H1 (cell line): ENCODE data around the gene TRIM59. TPM values are rescaled to one million over a fixed set of nuclear protein-coding genes. Genes with fewer than 3 reads are reported as not detected.

Source experiments
- CTCF ChIA-PET: fragments of 300-600 bp; sonication (Branson Sonifier 250); formaldehyde crosslinking; loops from one replicate; lab custom pipeline; 2021; ENCODE audit not compliant: partially characterized antibody; lab: Charles Lee
- POLR2A ChIA-PET: fragments of 300-600 bp; sonication (Branson Sonifier 250); formaldehyde crosslinking; loops from one replicate; lab custom pipeline; 2021; ENCODE audit warnings: inconsistent platforms; ENCODE audit not compliant: partially characterized antibody; lab: Charles Lee
- DNase-seq, 2 experiments: peaks; one replicate each; pipeline versions ENCODE4 v3.0.0 to v3.0.0-alpha.2; 2010 to 2022; ENCODE audit warnings: low spot score in 2 of 2, low read depth in 1 of 2, mixed read lengths in 1 of 2
- FAIRE-seq: peaks from 2 replicates; lab custom pipeline; 2011; peaks lifted over from hg19 to GRCh38; lab: Jason Lieb, UNC
- H2AFZ ChIP-seq: 2 replicates; pipeline ENCODE4 v1.8.1; 2012; ENCODE audit warnings: low read length, inconsistent platforms
- H2AK5ac ChIP-seq: 2 replicates; pipeline ENCODE4 v1.6.1; 2013; ENCODE audit warnings: low read depth, low read length
- H2BK120ac ChIP-seq: replicated peaks from 2 replicates; pipeline ENCODE3; 2013; ENCODE audit warnings: low read depth, low read length, inconsistent platforms
- H2BK12ac ChIP-seq: 2 replicates; pipeline ENCODE4 v1.6.1; 2013; ENCODE audit warnings: low read depth, low read length
- H2BK15ac ChIP-seq: 2 replicates; pipeline ENCODE4 v1.6.1; 2013; ENCODE audit warnings: low read length
- H2BK20ac ChIP-seq: 2 replicates; pipeline ENCODE4 v1.6.1; 2013; ENCODE audit warnings: low read length
- H2BK5ac ChIP-seq: 2 replicates; pipeline ENCODE4 v1.6.1; 2013; ENCODE audit warnings: low read depth, low read length
- H3K14ac ChIP-seq: 2 replicates; pipeline ENCODE4 v1.6.1; 2013; ENCODE audit warnings: inconsistent platforms; ENCODE audit not compliant: insufficient read length
- H3K18ac ChIP-seq: 2 replicates; pipeline ENCODE4 v1.6.1; 2013; ENCODE audit warnings: low read length; ENCODE audit errors: extremely low read depth
- H3K23ac ChIP-seq: 2 replicates; pipeline ENCODE4 v1.6.1; 2013; ENCODE audit warnings: inconsistent platforms; ENCODE audit not compliant: insufficient read length
- H3K23me2 ChIP-seq: 2 replicates; pipeline ENCODE4 v1.6.1; 2013; ENCODE audit warnings: low read depth, low read length
- H3K27ac ChIP-seq: 2 replicates; pipeline ENCODE4 v1.6.1; 2011; ENCODE audit warnings: low read depth, low read length, inconsistent platforms
- H3K27me3 ChIP-seq, 4 experiments: replicated peaks in 1 of 4; 1 replicate in 1 of 4; 2 replicates in 3 of 4; pipeline versions ENCODE4 v1.6.1 to v1.8.1; 2011 to 2013; ENCODE audit warnings: low read length in 3 of 4, mild to moderate bottlenecking in 3 of 4, inconsistent platforms in 2 of 4, mixed read lengths in 2 of 4, moderate library complexity in 1 of 4; ENCODE audit not compliant: control insufficient read depth in 3 of 4, insufficient read depth in 3 of 4; ENCODE audit errors: extremely low read depth in 1 of 4
- H3K36me3 ChIP-seq, 4 experiments: 2 replicates each; pipeline versions ENCODE4 v1.6.1 to v1.8.1; 2011 to 2013; ENCODE audit warnings: mild to moderate bottlenecking in 4 of 4, low read length in 3 of 4, moderate library complexity in 2 of 4, control low read depth in 1 of 4, inconsistent platforms in 1 of 4; ENCODE audit not compliant: insufficient read depth in 4 of 4, control insufficient read depth in 2 of 4
- H3K4ac ChIP-seq: replicated peaks from 2 replicates; pipeline ENCODE3; 2013; ENCODE audit warnings: low read length, low read depth, mixed read lengths, inconsistent platforms; ENCODE audit not compliant: insufficient read length
- H3K4me1 ChIP-seq, 4 experiments: replicated peaks in 1 of 4; 1 replicate in 1 of 4; 2 replicates in 3 of 4; pipeline versions ENCODE4 v1.6.1 to v1.8.1; 2011 to 2013; ENCODE audit warnings: low read length in 3 of 4, inconsistent platforms in 2 of 4, mixed read lengths in 1 of 4; ENCODE audit not compliant: insufficient read depth in 4 of 4, control insufficient read depth in 3 of 4
- H3K4me2 ChIP-seq, 2 experiments: 2 replicates each; pipeline versions ENCODE4 v1.6.1 to v1.8.1; 2011 to 2013; ENCODE audit warnings: low read depth in 2 of 2, low read length in 2 of 2, control low read depth in 1 of 2, inconsistent platforms in 1 of 2, mild to moderate bottlenecking in 1 of 2; ENCODE audit not compliant: insufficient read depth in 1 of 2
- H3K4me3 ChIP-seq, 4 experiments: fragments of 200-600, 300-600 bp in 1 of 4; sonication (generic), shearing (Covaris generic), sonication (Bioruptor Twin) in 1 of 4; 2 replicates each; pipeline versions ENCODE4 v1.5.1 to v1.8.1; 2011 to 2016; ENCODE audit warnings: low read length in 4 of 4, low read depth in 3 of 4, control low read depth in 2 of 4, inconsistent platforms in 2 of 4, mild to moderate bottlenecking in 2 of 4, mixed read lengths in 1 of 4, moderate library complexity in 1 of 4; ENCODE audit not compliant: insufficient read depth in 2 of 4; ENCODE audit errors: extremely low read depth in 1 of 4
- H3K56ac ChIP-seq: replicated peaks from 2 replicates; pipeline ENCODE3; 2013; ENCODE audit warnings: low read depth, mild to moderate bottlenecking, mixed read lengths, low read length, inconsistent platforms; ENCODE audit not compliant: insufficient read length
- H3K79me1 ChIP-seq: 2 replicates; pipeline ENCODE4 v1.6.1; 2013; ENCODE audit warnings: low read depth, low read length, control low read depth
- H3K79me2 ChIP-seq, 2 experiments: 2 replicates each; pipeline versions ENCODE4 v1.6.1 to v1.8.1; 2012 to 2013; ENCODE audit warnings: low read length in 2 of 2, mild to moderate bottlenecking in 2 of 2, inconsistent platforms in 1 of 2; ENCODE audit not compliant: insufficient read depth in 2 of 2, control insufficient read depth in 1 of 2
- H3K9ac ChIP-seq, 4 experiments: replicated peaks in 1 of 4; 1 replicate in 1 of 4; 2 replicates in 3 of 4; pipeline versions ENCODE4 v1.6.1 to v1.8.1; 2011 to 2013; ENCODE audit warnings: low read depth in 3 of 4, low read length in 3 of 4, control low read depth in 2 of 4, mild to moderate bottlenecking in 2 of 4, moderate library complexity in 2 of 4, inconsistent platforms in 1 of 4; ENCODE audit errors: extremely low read depth in 1 of 4
- H3K9me3 ChIP-seq, 2 experiments: 2 replicates each; pipeline versions ENCODE4 v1.6.1 to v1.8.1; 2012 to 2013; ENCODE audit warnings: mild to moderate bottlenecking in 2 of 2, moderate library complexity in 2 of 2, control low read depth in 1 of 2, inconsistent platforms in 1 of 2, low read depth in 1 of 2, low read length in 1 of 2, mixed read lengths in 1 of 2; ENCODE audit not compliant: insufficient read depth in 2 of 2
- H4K20me1 ChIP-seq, 2 experiments: replicated peaks in 1 of 2; 2 replicates each; pipeline versions ENCODE3 to v1.8.1; 2011 to 2013; ENCODE audit warnings: inconsistent platforms in 2 of 2, low read length in 2 of 2, mild to moderate bottlenecking in 1 of 2; ENCODE audit not compliant: insufficient read depth in 2 of 2, control insufficient read depth in 1 of 2
- H4K5ac ChIP-seq: 2 replicates; pipeline ENCODE4 v1.6.1; 2013; ENCODE audit warnings: low read length, low read depth, mixed read lengths, inconsistent platforms; ENCODE audit not compliant: insufficient read length
- H4K8ac ChIP-seq: 2 replicates; pipeline ENCODE4 v1.8.0; 2013; ENCODE audit warnings: mild to moderate bottlenecking, moderate library complexity, low read length, inconsistent platforms; ENCODE audit not compliant: insufficient read depth; ENCODE audit errors: extremely low read depth
- H4K91ac ChIP-seq: replicated peaks from 2 replicates; pipeline ENCODE3; 2013; ENCODE audit warnings: low read length, mixed read lengths, inconsistent platforms; ENCODE audit not compliant: insufficient read length
- BCL11A ChIP-seq, 2 experiments: IDR thresholded peaks; one replicate each; pipeline ENCODE4 v1.6.1; 2011; ENCODE audit warnings: low read depth in 2 of 2, low read length in 2 of 2, mild to moderate bottlenecking in 2 of 2
- HDAC2 ChIP-seq, 2 experiments: fragments of 300-600 bp in 1 of 2; sonication (generic) in 1 of 2; IDR thresholded peaks; 2 replicates each; pipeline ENCODE4 v1.6.1; 2011 to 2012; ENCODE audit warnings: low read depth in 2 of 2, low read length in 2 of 2, mild to moderate bottlenecking in 2 of 2, moderate library complexity in 2 of 2, borderline replicate concordance in 1 of 2, inconsistent platforms in 1 of 2
- KDM1A ChIP-seq: fragments of 200-600, 300-600 bp; sonication (generic); IDR thresholded peaks from 2 replicates; pipeline ENCODE4 v1.7.1; 2016; ENCODE audit warnings: mild to moderate bottlenecking, low read length, borderline replicate concordance
- PHF8 ChIP-seq: fragments of 200-600 bp; sonication (generic); conservative IDR thresholded peaks from 2 replicates; pipeline ENCODE4 v1.7.1; 2012; ENCODE audit warnings: low read depth, mild to moderate bottlenecking, inconsistent platforms, low read length, moderate library complexity
- SIX5 ChIP-seq: IDR thresholded peaks from 2 replicates; pipeline ENCODE4 v1.6.1; 2011; ENCODE audit warnings: mild to moderate bottlenecking, low read depth, low read length
- TAF7 ChIP-seq: optimal IDR thresholded peaks from 2 replicates; pipeline ENCODE3; 2011; ENCODE audit warnings: low read depth, mild to moderate bottlenecking, inconsistent platforms, low read length, moderate library complexity, borderline replicate concordance
- TEAD4 ChIP-seq: IDR thresholded peaks from 2 replicates; pipeline ENCODE4 v1.6.1; 2012; ENCODE audit warnings: low read depth, low read length, inconsistent platforms, mixed read lengths
- WGBS, 2 experiments: shearing (Covaris generic) in 1 of 2; methylation state at CpG; one replicate each; pipeline versions ENCODE4 v1.1.6 to v1.1.7; 2013 to 2015; ENCODE audit warnings: low lambda C conversion rate in 2 of 2, mixed read lengths in 2 of 2, inconsistent platforms in 1 of 2, low coverage in 1 of 2, missing lambda C conversion rate in 1 of 2; ENCODE audit not compliant: insufficient replicate concordance in 2 of 2, insufficient coverage in 1 of 2, insufficient read length in 1 of 2; ENCODE audit errors: extremely low coverage in 1 of 2, missing lambda C conversion rate in 1 of 2; 5-methylcytosine and 5-hydroxymethylcytosine counted together
- polyA plus RNA-seq, 7 experiments: library from polyadenylated mRNA; depleted of rRNA in 3 of 7; stranded (reverse) in 5 of 7; unstranded in 2 of 7; fragments of >200 nt in 5 of 7; fragments of 200-250 nt in 2 of 7; gene quantifications; 1 replicate in 5 of 7; 2 replicates in 1 of 7; 4 replicates in 1 of 7; pipeline versions ENCODE4 v1.2.1 to v1.2.3, GENCODE V29; 2011 to 2013; ENCODE audit warnings: missing spikeins in 2 of 7, mixed read lengths in 2 of 7
- total RNA-seq: library from RNA; stranded (reverse); fragmentation: NEBNext Ultra II Directional; extraction: Animal tissue kit (Norgen Biotek cat#: 25700); gene quantifications from 2 replicates; pipeline ENCODE4 v1.2.1, GENCODE V29; 2021

TRIM59 gene
- total and polyA plus RNA-seq, 2 of the 8 experiments (the other 6 are each of a cell fraction or from before 2014, with no cell fraction given) = 11.6 to 53.4 TPM

DNA sequence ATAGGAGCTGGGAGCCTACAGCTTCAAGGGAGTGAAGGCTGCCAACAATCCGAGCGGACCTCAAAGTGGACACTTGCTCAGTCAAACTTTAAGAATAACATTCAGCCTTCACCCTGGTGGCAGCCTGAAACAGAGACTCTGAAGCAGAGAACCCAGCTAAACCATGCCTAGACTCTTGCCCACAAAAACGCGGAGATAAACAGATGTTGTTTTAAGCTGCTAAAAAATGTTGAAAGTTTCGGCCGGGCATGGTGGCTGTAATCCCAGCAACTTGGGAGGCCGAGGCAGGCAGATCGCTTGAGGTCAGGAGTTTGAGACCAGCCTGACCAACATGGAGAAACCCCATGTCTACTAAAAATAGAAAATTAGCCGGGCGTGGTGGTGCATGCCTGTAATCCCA lies 29.8 kb upstream of the TRIM59 start:
- H3K14ac ChIP-seq = no peak overlapping the region
- CTCF ChIA-PET = interaction anchor here (0.8 to 1.0 kb wide), 2 partner anchors 199 to 595 kb away, joined by 3 read pairs; no protein-coding TSS in a partner anchor

More for the DNA sequence above, 29.8 kb upstream of the TRIM59 start:
- no peak overlapping the region for H3K56ac ChIP-seq
- H3K79me2 ChIP-seq = no peaks in the 10 kb centered on the region
- no peak overlapping the region for H3K4me2 ChIP-seq
- no peak overlapping the region for H3K18ac ChIP-seq
- no peak for DNase-seq
- H3K4me3 ChIP-seq = no peak overlapping the region
- H2BK120ac ChIP-seq = no peak overlapping the region
- no peak overlapping the region for H3K23ac ChIP-seq
- POLR2A ChIA-PET = interaction anchor here (2.9 kb wide), 1 partner anchor 29 kb away, joined by 15 read pairs; the partner anchor contains the start of gene TRIM59
- H3K23me2 ChIP-seq = no peaks in the 10 kb centered on the region
- H3K79me1 ChIP-seq = no peaks in the 10 kb centered on the region
- 98% methylated on average over 10 of the region's 10 CpGs; no CpG with 5 or more reads in 1 of the 2 experiments for WGBS, 2 experiments
- no peaks in the 10 kb centered on the region for H4K20me1 ChIP-seq
- H2AK5ac ChIP-seq = no peak overlapping the region
- no peaks in the 10 kb centered on the region for H3K4me1 ChIP-seq
- H3K9me3 ChIP-seq = no peaks in the 10 kb centered on the region
- H4K5ac ChIP-seq = no peak overlapping the region
- no peak overlapping the region for H2BK12ac ChIP-seq
- no peak overlapping the region for H2BK20ac ChIP-seq
- no peak overlapping the region for H3K27ac ChIP-seq
- H2AFZ ChIP-seq = no peak overlapping the region
- no peak overlapping the region for H4K91ac ChIP-seq
- H2BK15ac ChIP-seq = no peak overlapping the region
- no peak overlapping the region for H2BK5ac ChIP-seq
- H4K8ac ChIP-seq = peak overlapping the region; percentile 66
- no peaks in the 10 kb centered on the region for H3K27me3 ChIP-seq
- TF ChIP-seq TEAD4 = no peak
- TF ChIP-seq SIX5 = no peak
- TF ChIP-seq BCL11A (IDR thresholded peaks at IDR 0.05; ENCODE audit: low read depth in 2 of 2, low read length in 2 of 2) = no peak
- TF ChIP-seq KDM1A = no peak
- TF ChIP-seq PHF8 = no peak
- no peak for TF ChIP-seq HDAC2 (IDR thresholded peaks at IDR 0.05; ENCODE audit: borderline replicate concordance in 1 of 2, low read depth in 2 of 2, low read length in 2 of 2)
- TF ChIP-seq TAF7 = no peak
- TF ChIP-seq, all 59 proteins: peak for 0
- FAIRE-seq = no peak
- Histone ChIP-seq H3K9ac (no peak overlapping the region), H3K4ac (no peak overlapping the region), H3K36me3 (no peaks in the 10 kb centered on the region)
